ENCODE measurements around the gene C11orf98. TPM values are rescaled to one million over a fixed set of nuclear protein-coding genes. Genes with fewer than 3 reads are reported as not detected.

Gene C11orf98
- total RNA-seq, 1 experiment from 2014 or later = 154 TPM

DNA sequence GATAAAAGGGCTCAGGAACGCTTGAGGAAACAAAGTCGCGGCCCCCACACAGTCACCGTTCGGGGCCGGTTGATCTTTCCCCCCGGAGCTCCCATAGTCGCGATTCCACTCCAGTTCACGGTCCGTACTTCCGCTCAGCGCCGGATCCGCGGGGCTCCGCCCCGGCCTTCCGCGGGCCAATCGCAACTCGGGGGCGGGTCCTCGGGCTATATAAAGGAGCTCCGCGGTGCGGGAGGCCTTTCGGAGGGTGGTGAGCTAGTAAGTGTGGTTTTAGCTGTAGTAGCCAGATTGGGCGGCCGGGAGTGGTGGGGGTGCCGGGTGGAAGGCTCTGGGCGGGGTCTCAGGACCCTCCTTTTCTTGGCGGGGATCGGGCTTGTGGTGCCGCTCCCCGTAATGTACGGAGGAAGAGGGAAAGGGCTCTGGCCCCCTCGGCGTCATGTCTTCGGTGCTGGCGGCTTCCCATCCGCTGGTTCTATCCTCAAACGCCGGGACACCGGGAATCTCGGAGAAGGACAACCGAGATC lies at the start of gene C11orf98, which contains the start of gene CSKMT (continued):
- TF ChIP-seq NR1H2 (CRISPR knock-in tag; IDR thresholded peaks at IDR 0.05) (no peak), NFATC4 (CRISPR knock-in tag; IDR thresholded peaks at IDR 0.05) (peak; percentile 96), ZNF317 (CRISPR knock-in tag; IDR thresholded peaks at IDR 0.05; ENCODE audit: borderline replicate concordance, low read depth) (no peak), FOXP1 (CRISPR knock-in tag; IDR thresholded peaks at IDR 0.05; ENCODE audit: borderline replicate concordance) (no peak; the same call in none of the 2 replicates), MYBL2 (CRISPR knock-in tag; IDR thresholded peaks at IDR 0.05) (peak; percentile 88), RORB (CRISPR knock-in tag; IDR thresholded peaks at IDR 0.05) (peak; percentile 94), EMX1 (CRISPR knock-in tag; IDR thresholded peaks at IDR 0.05) (peak; percentile 90), SOX15 (CRISPR knock-in tag; IDR thresholded peaks at IDR 0.05) (no peak), TEAD1 (CRISPR knock-in tag; IDR thresholded peaks at IDR 0.05) (peak; percentile 51; the same call in 1 of the 2 replicates)
- TF ChIP-seq, protein P1, sequence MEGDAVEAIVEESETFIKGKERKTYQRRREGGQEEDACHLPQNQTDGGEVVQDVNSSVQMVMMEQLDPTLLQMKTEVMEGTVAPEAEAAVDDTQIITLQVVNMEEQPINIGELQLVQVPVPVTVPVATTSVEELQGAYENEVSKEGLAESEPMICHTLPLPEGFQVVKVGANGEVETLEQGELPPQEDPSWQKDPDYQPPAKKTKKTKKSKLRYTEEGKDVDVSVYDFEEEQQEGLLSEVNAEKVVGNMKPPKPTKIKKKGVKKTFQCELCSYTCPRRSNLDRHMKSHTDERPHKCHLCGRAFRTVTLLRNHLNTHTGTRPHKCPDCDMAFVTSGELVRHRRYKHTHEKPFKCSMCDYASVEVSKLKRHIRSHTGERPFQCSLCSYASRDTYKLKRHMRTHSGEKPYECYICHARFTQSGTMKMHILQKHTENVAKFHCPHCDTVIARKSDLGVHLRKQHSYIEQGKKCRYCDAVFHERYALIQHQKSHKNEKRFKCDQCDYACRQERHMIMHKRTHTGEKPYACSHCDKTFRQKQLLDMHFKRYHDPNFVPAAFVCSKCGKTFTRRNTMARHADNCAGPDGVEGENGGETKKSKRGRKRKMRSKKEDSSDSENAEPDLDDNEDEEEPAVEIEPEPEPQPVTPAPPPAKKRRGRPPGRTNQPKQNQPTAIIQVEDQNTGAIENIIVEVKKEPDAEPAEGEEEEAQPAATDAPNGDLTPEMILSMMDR (IDR thresholded peaks at IDR 0.05) = no peak
- TF ChIP-seq, protein P2, sequence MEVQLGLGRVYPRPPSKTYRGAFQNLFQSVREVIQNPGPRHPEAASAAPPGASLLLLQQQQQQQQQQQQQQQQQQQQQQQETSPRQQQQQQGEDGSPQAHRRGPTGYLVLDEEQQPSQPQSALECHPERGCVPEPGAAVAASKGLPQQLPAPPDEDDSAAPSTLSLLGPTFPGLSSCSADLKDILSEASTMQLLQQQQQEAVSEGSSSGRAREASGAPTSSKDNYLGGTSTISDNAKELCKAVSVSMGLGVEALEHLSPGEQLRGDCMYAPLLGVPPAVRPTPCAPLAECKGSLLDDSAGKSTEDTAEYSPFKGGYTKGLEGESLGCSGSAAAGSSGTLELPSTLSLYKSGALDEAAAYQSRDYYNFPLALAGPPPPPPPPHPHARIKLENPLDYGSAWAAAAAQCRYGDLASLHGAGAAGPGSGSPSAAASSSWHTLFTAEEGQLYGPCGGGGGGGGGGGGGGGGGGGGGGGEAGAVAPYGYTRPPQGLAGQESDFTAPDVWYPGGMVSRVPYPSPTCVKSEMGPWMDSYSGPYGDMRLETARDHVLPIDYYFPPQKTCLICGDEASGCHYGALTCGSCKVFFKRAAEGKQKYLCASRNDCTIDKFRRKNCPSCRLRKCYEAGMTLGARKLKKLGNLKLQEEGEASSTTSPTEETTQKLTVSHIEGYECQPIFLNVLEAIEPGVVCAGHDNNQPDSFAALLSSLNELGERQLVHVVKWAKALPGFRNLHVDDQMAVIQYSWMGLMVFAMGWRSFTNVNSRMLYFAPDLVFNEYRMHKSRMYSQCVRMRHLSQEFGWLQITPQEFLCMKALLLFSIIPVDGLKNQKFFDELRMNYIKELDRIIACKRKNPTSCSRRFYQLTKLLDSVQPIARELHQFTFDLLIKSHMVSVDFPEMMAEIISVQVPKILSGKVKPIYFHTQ (CRISPR knock-in tag; IDR thresholded peaks at IDR 0.05) = peak; percentile 93
- TF ChIP-seq, protein P3, sequence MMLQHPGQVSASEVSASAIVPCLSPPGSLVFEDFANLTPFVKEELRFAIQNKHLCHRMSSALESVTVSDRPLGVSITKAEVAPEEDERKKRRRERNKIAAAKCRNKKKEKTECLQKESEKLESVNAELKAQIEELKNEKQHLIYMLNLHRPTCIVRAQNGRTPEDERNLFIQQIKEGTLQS (CRISPR knock-in tag; conservative IDR thresholded peaks at IDR 0.05) = no peak
- TF ChIP-seq, protein P4, sequence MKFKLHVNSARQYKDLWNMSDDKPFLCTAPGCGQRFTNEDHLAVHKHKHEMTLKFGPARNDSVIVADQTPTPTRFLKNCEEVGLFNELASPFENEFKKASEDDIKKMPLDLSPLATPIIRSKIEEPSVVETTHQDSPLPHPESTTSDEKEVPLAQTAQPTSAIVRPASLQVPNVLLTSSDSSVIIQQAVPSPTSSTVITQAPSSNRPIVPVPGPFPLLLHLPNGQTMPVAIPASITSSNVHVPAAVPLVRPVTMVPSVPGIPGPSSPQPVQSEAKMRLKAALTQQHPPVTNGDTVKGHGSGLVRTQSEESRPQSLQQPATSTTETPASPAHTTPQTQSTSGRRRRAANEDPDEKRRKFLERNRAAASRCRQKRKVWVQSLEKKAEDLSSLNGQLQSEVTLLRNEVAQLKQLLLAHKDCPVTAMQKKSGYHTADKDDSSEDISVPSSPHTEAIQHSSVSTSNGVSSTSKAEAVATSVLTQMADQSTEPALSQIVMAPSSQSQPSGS (CRISPR knock-in tag; IDR thresholded peaks at IDR 0.05; ENCODE audit: borderline replicate concordance, low read depth) = no peak

DNA sequence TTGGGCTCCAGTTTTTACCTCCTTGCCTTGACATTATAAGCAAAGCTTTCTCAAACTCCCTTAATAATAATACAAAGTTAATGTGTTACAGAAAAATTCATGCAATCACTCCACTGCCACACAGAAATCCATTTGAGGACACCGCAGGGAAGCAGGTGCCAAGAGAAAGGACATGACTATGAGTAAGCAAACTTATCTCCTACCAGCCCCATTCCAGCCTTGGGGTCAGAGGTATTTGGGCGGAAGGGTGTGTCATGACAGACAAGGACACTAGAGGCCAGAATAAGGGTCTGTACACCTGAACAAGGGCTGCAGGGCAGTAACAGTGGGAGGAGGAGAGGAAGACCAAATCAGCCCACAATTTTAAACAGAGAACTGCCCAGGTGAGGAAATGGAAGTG lies 48.3 kb upstream of the C11orf98 start:
- Mint-ChIP-seq H3K36me3 (peaks cover 70% of the 10 kb centered on the region), H3K4me1 (peaks cover 40% of the 10 kb centered on the region), H3K27me3 (ENCODE audit: low read depth) (no peaks in the 10 kb centered on the region), H3K27ac (peak overlapping the region; percentile 79), H3K9me3 (no peaks in the 10 kb centered on the region), H3K4me3 (no peak overlapping the region)
- POLR2A ChIA-PET = no interaction called here
- no peak for ATAC-seq
- CTCF ChIA-PET = interaction anchor here (1.0 to 4.1 kb wide), 2 partner anchors 14 to 57 kb away, joined by 3 to 14 read pairs; partner anchors contain the start of genes HNRNPUL2 and TAF6L
- DNase-seq (ENCODE audit: low spot score) = no peak
- TF ChIP-seq CREB1 (CRISPR knock-in tag; IDR thresholded peaks at IDR 0.05) (no peak), ZNF671 (CRISPR knock-in tag; IDR thresholded peaks at IDR 0.05) (no peak), GTF2I (CRISPR knock-in tag; conservative IDR thresholded peaks at IDR 0.05) (no peak), ESRRA (CRISPR knock-in tag; IDR thresholded peaks at IDR 0.05; ENCODE audit: borderline replicate concordance) (no peak), FOXJ3 (CRISPR knock-in tag; IDR thresholded peaks at IDR 0.05; ENCODE audit: borderline replicate concordance) (no peak), NR2C2 (CRISPR knock-in tag; IDR thresholded peaks at IDR 0.05) (no peak), ZNF219 (CRISPR knock-in tag; IDR thresholded peaks at IDR 0.05; ENCODE audit: borderline replicate concordance) (no peak)
- TF ChIP-seq, protein P5, sequence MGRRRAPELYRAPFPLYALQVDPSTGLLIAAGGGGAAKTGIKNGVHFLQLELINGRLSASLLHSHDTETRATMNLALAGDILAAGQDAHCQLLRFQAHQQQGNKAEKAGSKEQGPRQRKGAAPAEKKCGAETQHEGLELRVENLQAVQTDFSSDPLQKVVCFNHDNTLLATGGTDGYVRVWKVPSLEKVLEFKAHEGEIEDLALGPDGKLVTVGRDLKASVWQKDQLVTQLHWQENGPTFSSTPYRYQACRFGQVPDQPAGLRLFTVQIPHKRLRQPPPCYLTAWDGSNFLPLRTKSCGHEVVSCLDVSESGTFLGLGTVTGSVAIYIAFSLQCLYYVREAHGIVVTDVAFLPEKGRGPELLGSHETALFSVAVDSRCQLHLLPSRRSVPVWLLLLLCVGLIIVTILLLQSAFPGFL (CRISPR knock-in tag; IDR thresholded peaks at IDR 0.05; ENCODE audit: borderline replicate concordance) = no peak
- TF ChIP-seq, protein P6, sequence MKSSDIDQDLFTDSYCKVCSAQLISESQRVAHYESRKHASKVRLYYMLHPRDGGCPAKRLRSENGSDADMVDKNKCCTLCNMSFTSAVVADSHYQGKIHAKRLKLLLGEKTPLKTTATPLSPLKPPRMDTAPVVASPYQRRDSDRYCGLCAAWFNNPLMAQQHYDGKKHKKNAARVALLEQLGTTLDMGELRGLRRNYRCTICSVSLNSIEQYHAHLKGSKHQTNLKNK (CRISPR knock-in tag; IDR thresholded peaks at IDR 0.05) = no peak
- TF ChIP-seq, protein P7, sequence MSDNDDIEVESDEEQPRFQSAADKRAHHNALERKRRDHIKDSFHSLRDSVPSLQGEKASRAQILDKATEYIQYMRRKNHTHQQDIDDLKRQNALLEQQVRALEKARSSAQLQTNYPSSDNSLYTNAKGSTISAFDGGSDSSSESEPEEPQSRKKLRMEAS (CRISPR knock-in tag; IDR thresholded peaks at IDR 0.05) = no peak
- TF ChIP-seq, protein P8, sequence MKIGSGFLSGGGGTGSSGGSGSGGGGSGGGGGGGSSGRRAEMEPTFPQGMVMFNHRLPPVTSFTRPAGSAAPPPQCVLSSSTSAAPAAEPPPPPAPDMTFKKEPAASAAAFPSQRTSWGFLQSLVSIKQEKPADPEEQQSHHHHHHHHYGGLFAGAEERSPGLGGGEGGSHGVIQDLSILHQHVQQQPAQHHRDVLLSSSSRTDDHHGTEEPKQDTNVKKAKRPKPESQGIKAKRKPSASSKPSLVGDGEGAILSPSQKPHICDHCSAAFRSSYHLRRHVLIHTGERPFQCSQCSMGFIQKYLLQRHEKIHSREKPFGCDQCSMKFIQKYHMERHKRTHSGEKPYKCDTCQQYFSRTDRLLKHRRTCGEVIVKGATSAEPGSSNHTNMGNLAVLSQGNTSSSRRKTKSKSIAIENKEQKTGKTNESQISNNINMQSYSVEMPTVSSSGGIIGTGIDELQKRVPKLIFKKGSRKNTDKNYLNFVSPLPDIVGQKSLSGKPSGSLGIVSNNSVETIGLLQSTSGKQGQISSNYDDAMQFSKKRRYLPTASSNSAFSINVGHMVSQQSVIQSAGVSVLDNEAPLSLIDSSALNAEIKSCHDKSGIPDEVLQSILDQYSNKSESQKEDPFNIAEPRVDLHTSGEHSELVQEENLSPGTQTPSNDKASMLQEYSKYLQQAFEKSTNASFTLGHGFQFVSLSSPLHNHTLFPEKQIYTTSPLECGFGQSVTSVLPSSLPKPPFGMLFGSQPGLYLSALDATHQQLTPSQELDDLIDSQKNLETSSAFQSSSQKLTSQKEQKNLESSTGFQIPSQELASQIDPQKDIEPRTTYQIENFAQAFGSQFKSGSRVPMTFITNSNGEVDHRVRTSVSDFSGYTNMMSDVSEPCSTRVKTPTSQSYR (CRISPR knock-in tag; IDR thresholded peaks at IDR 0.05) = no peak

All from WTC11 (cell line).